ENCODE data around the gene TBCC. TPM values are rescaled to one million over a fixed set of nuclear protein-coding genes. Genes with fewer than 3 reads are reported as not detected.
A peak's percentile ranks its signal among the peaks of the same experiment; 100 is the strongest.

Gene TBCC
- 27.3 TPM for polyA plus RNA-seq (2013)

GRCh38 chr6:42745640-42746462 is at the start of gene TBCC:
TSS of gene TBCC (minus strand) at chr6:42746103. CDS start at chr6:42746073, 30 bp downstream.
- WGBS (ENCODE audit: insufficient coverage) = 0% methylated on average over 46 of the region's 57 CpGs
- DNase-seq = peak; percentile 99
- H3K4me1 ChIP-seq (ENCODE audit: control extremely low read depth in 1 of 4, control insufficient read depth in 4 of 4, insufficient read depth in 4 of 4, low read length in 3 of 4) = peaks cover 12 to 64% (median 48%) of the 10 kb centered on the region in 4 experiments
- ChIA-PET POLR2A (interaction anchor here (0.8 to 4.9 kb wide), 8 partner anchors 15 to 134 kb away, joined by 3 to 84 read pairs (median 8); partner anchors contain the start of genes BICRAL and RPL7L1), CTCF (interaction anchor here (0.6 to 8.3 kb wide), 11 partner anchors 7 to 180 kb away, joined by 3 to 61 read pairs (median 3); no protein-coding TSS in a partner anchor)
- peak within 1 kb of the TSS; percentile 86 to 96 for H3K27ac ChIP-seq (ENCODE audit: insufficient read depth in 1 of 2, low read depth in 1 of 2, low read length in 2 of 2, poor library complexity in 1 of 2, severe bottlenecking in 2 of 2)
- no peaks in the 10 kb centered on the region for H3K27me3 ChIP-seq (replicated peaks in 2 of 5; ENCODE audit: control insufficient read depth in 4 of 5, insufficient read depth in 5 of 5, low read length in 4 of 5)
- H3K4me3 ChIP-seq (ENCODE audit: control insufficient read depth in 1 of 7, extremely low read depth in 1 of 7, insufficient read depth in 4 of 7, low read depth in 2 of 7, low read length in 6 of 7) = peak within 1 kb of the TSS; percentile 90 to 100 (median 98)
- no peaks in the 10 kb centered on the region for H3K36me3 ChIP-seq (ENCODE audit: control insufficient read depth in 4 of 4, insufficient read depth in 4 of 4, low read length in 3 of 4)
- H3K9me3 ChIP-seq (ENCODE audit: control extremely low read depth in 1 of 5, control insufficient read depth in 4 of 5, insufficient read depth in 2 of 5, low read depth in 1 of 5, low read length in 4 of 5) = no peaks in the 10 kb centered on the region

GRCh38 chr6:42795651-42796050 is 49.7 kb upstream of the TBCC start:
- no peaks in the 10 kb centered on the region for H3K9me3 ChIP-seq (ENCODE audit: control extremely low read depth in 1 of 5, control insufficient read depth in 4 of 5, insufficient read depth in 2 of 5, low read depth in 1 of 5, low read length in 4 of 5)
- ChIA-PET CTCF (no interaction called here), POLR2A (interaction anchor here (0.7 kb wide), 1 partner anchor 113 kb away, joined by 3 read pairs; no protein-coding TSS in a partner anchor)
- no peak overlapping the region for H3K27ac ChIP-seq (ENCODE audit: insufficient read depth in 1 of 2, low read depth in 1 of 2, low read length in 2 of 2, poor library complexity in 1 of 2, severe bottlenecking in 2 of 2)
- no peak for DNase-seq
- WGBS (ENCODE audit: insufficient coverage) = no CpG with 5 or more reads among the region's 1 CpG
- H3K27me3 ChIP-seq (replicated peaks in 2 of 5; ENCODE audit: control insufficient read depth in 4 of 5, insufficient read depth in 5 of 5, low read length in 4 of 5) = no peaks in the 10 kb centered on the region
- no peak overlapping the region for H3K4me3 ChIP-seq (ENCODE audit: control insufficient read depth in 1 of 7, extremely low read depth in 1 of 7, insufficient read depth in 4 of 7, low read depth in 2 of 7, low read length in 6 of 7)
- H3K36me3 ChIP-seq (ENCODE audit: control insufficient read depth in 4 of 4, insufficient read depth in 4 of 4, low read length in 3 of 4) = peaks cover 0 to 3% (median under 1%) of the 10 kb centered on the region in 4 experiments
- H3K4me1 ChIP-seq (ENCODE audit: control extremely low read depth in 1 of 4, control insufficient read depth in 4 of 4, insufficient read depth in 4 of 4, low read length in 3 of 4) = peaks cover 0 to 2% (median 1%) of the 10 kb centered on the region in 4 experiments

- POLR2A ChIA-PET = no interaction called here
- H3K4me1 ChIP-seq (ENCODE audit: control extremely low read depth in 1 of 4, control insufficient read depth in 4 of 4, insufficient read depth in 4 of 4, low read length in 3 of 4) = peaks cover 3 to 25% (median 7%) of the 10 kb centered on the region in 4 experiments
- no peak for DNase-seq
- no peak overlapping the region for H3K4me3 ChIP-seq (ENCODE audit: control insufficient read depth in 1 of 7, extremely low read depth in 1 of 7, insufficient read depth in 4 of 7, low read depth in 2 of 7, low read length in 6 of 7)
- H3K9me3 ChIP-seq (ENCODE audit: control extremely low read depth in 1 of 5, control insufficient read depth in 4 of 5, insufficient read depth in 2 of 5, low read depth in 1 of 5, low read length in 4 of 5) = no peaks in the 10 kb centered on the region
- 100% methylated on average over 2 of the region's 3 CpGs for WGBS (ENCODE audit: insufficient coverage)
- no peak overlapping the region for H3K27ac ChIP-seq (ENCODE audit: insufficient read depth in 1 of 2, low read depth in 1 of 2, low read length in 2 of 2, poor library complexity in 1 of 2, severe bottlenecking in 2 of 2)
- no peaks in the 10 kb centered on the region for H3K27me3 ChIP-seq (replicated peaks in 2 of 5; ENCODE audit: control insufficient read depth in 4 of 5, insufficient read depth in 5 of 5, low read length in 4 of 5)
- H3K36me3 ChIP-seq (ENCODE audit: control insufficient read depth in 4 of 4, insufficient read depth in 4 of 4, low read length in 3 of 4) = peaks cover 0 to 9% (median under 1%) of the 10 kb centered on the region in 4 experiments
- CTCF ChIA-PET = interaction anchor here (0.6 to 1.1 kb wide), 4 partner anchors 10 to 110 kb away, joined by 3 read pairs; no protein-coding TSS in a partner anchor
These were observed 45.9 kb upstream of the TBCC start for GRCh38 chr6:42791706-42792320.

- H3K36me3 ChIP-seq (ENCODE audit: control insufficient read depth in 4 of 4, insufficient read depth in 4 of 4, low read length in 3 of 4) = peaks cover 0 to 9% (median under 1%) of the 10 kb centered on the region in 4 experiments
- ChIA-PET POLR2A (interaction anchor here (0.6 to 0.9 kb wide), 4 partner anchors 8 to 804 kb away, joined by 3 to 8 read pairs (median 6); no protein-coding TSS in a partner anchor), CTCF (interaction anchor here (0.6 to 1.0 kb wide), 3 partner anchors 9 to 128 kb away, joined by 3 read pairs; no protein-coding TSS in a partner anchor)
- no peak for DNase-seq
- no peak overlapping the region for H3K4me3 ChIP-seq (ENCODE audit: control insufficient read depth in 1 of 7, extremely low read depth in 1 of 7, insufficient read depth in 4 of 7, low read depth in 2 of 7, low read length in 6 of 7)
- no peaks in the 10 kb centered on the region for H3K27me3 ChIP-seq (replicated peaks in 2 of 5; ENCODE audit: control insufficient read depth in 4 of 5, insufficient read depth in 5 of 5, low read length in 4 of 5)
- H3K4me1 ChIP-seq (ENCODE audit: control extremely low read depth in 1 of 4, control insufficient read depth in 4 of 4, insufficient read depth in 4 of 4, low read length in 3 of 4) = peaks cover 14 to 36% (median 18%) of the 10 kb centered on the region in 4 experiments
- H3K27ac ChIP-seq (ENCODE audit: insufficient read depth in 1 of 2, low read depth in 1 of 2, low read length in 2 of 2, poor library complexity in 1 of 2, severe bottlenecking in 2 of 2) = peak overlapping the region in 1 of 2 experiments; percentile 46
- WGBS (ENCODE audit: insufficient coverage) = 71% methylated on average over 3 of the region's 5 CpGs
- H3K9me3 ChIP-seq (ENCODE audit: control extremely low read depth in 1 of 5, control insufficient read depth in 4 of 5, insufficient read depth in 2 of 5, low read depth in 1 of 5, low read length in 4 of 5) = no peaks in the 10 kb centered on the region
These were observed 44.8 kb upstream of the TBCC start for GRCh38 chr6:42790549-42791181.

- no peak for DNase-seq
- Histone ChIP-seq H3K27me3 (replicated peaks in 2 of 5; ENCODE audit: control insufficient read depth in 4 of 5, insufficient read depth in 5 of 5, low read length in 4 of 5) (no peaks in the 10 kb centered on the region), H3K4me1 (ENCODE audit: control extremely low read depth in 1 of 4, control insufficient read depth in 4 of 4, insufficient read depth in 4 of 4, low read length in 3 of 4) (peaks cover 23 to 46% (median 32%) of the 10 kb centered on the region in 4 experiments), H3K36me3 (ENCODE audit: control insufficient read depth in 4 of 4, insufficient read depth in 4 of 4, low read length in 3 of 4) (peaks cover 0 to 9% (median 0%) of the 10 kb centered on the region in 4 experiments), H3K4me3 (ENCODE audit: control insufficient read depth in 1 of 7, extremely low read depth in 1 of 7, insufficient read depth in 4 of 7, low read depth in 2 of 7, low read length in 6 of 7) (no peak overlapping the region), H3K27ac (ENCODE audit: insufficient read depth in 1 of 2, low read depth in 1 of 2, low read length in 2 of 2, poor library complexity in 1 of 2, severe bottlenecking in 2 of 2) (no peak overlapping the region), H3K9me3 (ENCODE audit: control extremely low read depth in 1 of 5, control insufficient read depth in 4 of 5, insufficient read depth in 2 of 5, low read depth in 1 of 5, low read length in 4 of 5) (no peaks in the 10 kb centered on the region)
- WGBS (ENCODE audit: insufficient coverage) = 71% methylated on average over 3 of the region's 4 CpGs
- CTCF ChIA-PET = interaction anchor here (0.8 kb wide), 1 partner anchor 11 kb away, joined by 4 read pairs; no protein-coding TSS in a partner anchor
- POLR2A ChIA-PET = no interaction called here
These were observed 42.8 kb upstream of the TBCC start for GRCh38 chr6:42788671-42789070.

GRCh38 chr6:42787063-42787472 is 41.2 kb upstream of the TBCC start:
- DNase-seq = no peak
- ChIA-PET POLR2A (interaction anchor here (0.6 kb wide), 1 partner anchor 24 kb away, joined by 4 read pairs; no protein-coding TSS in a partner anchor), CTCF (interaction anchor here (1.1 to 1.8 kb wide), 2 partner anchors 61 to 124 kb away, joined by 3 to 4 read pairs; no protein-coding TSS in a partner anchor)
- Histone ChIP-seq H3K9me3 (ENCODE audit: control extremely low read depth in 1 of 5, control insufficient read depth in 4 of 5, insufficient read depth in 2 of 5, low read depth in 1 of 5, low read length in 4 of 5) (no peaks in the 10 kb centered on the region), H3K4me3 (ENCODE audit: control insufficient read depth in 1 of 7, extremely low read depth in 1 of 7, insufficient read depth in 4 of 7, low read depth in 2 of 7, low read length in 6 of 7) (peak overlapping the region in 1 of 7 experiments; percentile 2), H3K36me3 (ENCODE audit: control insufficient read depth in 4 of 4, insufficient read depth in 4 of 4, low read length in 3 of 4) (peaks cover 0 to 9% (median 0%) of the 10 kb centered on the region in 4 experiments), H3K27me3 (replicated peaks in 2 of 5; ENCODE audit: control insufficient read depth in 4 of 5, insufficient read depth in 5 of 5, low read length in 4 of 5) (no peaks in the 10 kb centered on the region), H3K4me1 (ENCODE audit: control extremely low read depth in 1 of 4, control insufficient read depth in 4 of 4, insufficient read depth in 4 of 4, low read length in 3 of 4) (peaks cover 23 to 46% (median 32%) of the 10 kb centered on the region in 4 experiments), H3K27ac (ENCODE audit: insufficient read depth in 1 of 2, low read depth in 1 of 2, low read length in 2 of 2, poor library complexity in 1 of 2, severe bottlenecking in 2 of 2) (peak overlapping the region in 1 of 2 experiments; percentile 35)
- whole genome bisulfite sequencing (ENCODE audit: insufficient coverage) = 71% methylated on average over 2 of the region's 2 CpGs

Data from common myeloid progenitor, CD34-positive (primary cell).